GM18526 (cell line): Measurements from ENCODE around the gene CCDC88A.

Experiments
- POLR2A ChIP-seq: IDR thresholded peaks from 3 replicates; pipeline ENCODE4 v1.6.1; 2011; ENCODE audit not compliant: insufficient read length; ENCODE audit errors: extremely low read depth

Gene CCDC88A

DNA sequence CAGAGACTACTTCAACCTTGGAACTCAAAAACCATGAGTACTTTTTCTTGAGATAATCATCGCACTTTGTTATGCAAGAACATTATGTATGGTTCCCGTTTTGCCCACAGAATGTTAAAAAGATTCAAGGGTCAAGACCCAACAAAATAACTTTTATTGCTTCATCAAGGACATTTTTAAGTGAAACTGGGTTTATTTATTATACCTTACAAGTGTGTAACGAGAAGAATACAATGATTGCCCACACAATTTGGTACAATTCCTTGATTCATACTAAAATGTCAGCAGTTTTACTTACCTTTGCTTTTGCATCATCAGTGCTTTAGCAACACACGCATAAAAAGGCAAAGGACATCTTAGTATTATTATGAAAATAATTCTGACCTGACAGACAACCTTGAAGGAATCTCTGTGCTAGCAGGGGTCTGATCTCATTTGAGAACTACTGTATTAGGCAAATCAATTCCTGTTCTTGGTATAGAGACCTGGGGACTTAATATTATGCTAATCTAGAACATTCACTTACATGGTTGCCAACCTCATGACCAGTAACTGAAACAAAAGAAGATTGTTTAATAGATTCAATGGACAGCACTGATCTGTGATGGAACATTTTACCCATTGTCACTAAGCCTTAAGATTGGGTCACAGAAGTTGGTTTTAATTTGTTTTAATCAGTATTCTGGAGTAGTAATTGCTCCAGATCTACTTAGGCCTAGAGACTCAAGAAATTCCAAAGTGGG lies 16.2 kb downstream of the CCDC88A start:
- TF ChIP-seq POLR2A = no peak

DNA sequence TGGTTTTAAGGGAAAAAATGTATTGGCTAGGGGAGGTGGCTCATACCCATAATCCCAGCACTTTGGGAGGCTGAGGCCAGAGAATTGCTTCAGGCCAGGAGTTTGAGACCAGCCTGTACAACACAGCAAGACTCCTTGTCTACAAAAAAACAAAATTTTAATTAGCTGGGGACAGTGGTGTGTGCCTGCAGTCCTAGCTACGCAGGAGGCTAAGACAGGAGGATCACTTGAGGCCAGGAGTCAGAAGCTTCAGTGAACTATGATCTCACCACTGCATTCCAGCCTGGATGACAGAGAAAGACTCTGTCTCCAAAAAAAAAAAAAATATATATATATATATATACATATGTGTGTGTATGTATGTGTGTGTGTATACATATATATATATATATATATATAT lies 18.5 kb downstream of the CCDC88A start:
- TF ChIP-seq POLR2A = no peak

DNA sequence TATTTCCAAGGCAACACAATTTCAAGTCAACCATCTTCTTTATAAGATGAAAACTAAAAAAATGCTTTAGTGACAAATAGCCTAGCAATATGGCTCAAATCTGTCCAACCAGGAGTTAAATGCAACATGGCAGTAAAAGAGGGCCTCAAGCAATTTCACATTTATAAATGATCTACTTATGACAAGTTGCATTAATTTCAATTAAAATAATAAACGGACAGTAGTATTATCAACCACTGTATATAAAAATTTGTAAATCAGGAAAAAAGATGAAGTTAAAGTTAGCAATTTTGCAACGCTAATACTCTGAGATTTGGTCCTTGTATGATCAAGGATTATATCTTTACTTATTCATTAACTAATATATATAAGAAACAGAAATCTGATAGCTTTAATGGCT lies 19.3 kb downstream of the CCDC88A start:
- no peak for TF ChIP-seq POLR2A

DNA sequence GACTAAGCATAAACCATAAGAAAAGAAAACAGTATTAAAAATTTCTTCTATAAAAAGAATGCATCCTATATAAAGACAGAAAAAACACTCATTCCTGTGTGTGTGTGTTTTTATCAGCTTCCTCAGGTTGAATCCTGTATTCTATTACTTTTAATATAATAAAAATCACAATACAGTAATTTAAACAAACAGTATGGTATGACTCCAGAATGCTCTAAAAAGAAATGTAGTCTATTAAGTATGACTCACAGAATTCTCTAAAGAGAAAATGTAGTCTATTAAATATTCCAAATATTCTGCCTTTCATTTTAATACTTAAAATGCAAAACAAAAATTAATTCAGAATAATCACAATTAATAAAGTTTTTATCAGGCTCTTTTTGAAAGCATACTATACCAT lies 19.8 kb downstream of the CCDC88A start:
- TF ChIP-seq POLR2A = no peak

DNA sequence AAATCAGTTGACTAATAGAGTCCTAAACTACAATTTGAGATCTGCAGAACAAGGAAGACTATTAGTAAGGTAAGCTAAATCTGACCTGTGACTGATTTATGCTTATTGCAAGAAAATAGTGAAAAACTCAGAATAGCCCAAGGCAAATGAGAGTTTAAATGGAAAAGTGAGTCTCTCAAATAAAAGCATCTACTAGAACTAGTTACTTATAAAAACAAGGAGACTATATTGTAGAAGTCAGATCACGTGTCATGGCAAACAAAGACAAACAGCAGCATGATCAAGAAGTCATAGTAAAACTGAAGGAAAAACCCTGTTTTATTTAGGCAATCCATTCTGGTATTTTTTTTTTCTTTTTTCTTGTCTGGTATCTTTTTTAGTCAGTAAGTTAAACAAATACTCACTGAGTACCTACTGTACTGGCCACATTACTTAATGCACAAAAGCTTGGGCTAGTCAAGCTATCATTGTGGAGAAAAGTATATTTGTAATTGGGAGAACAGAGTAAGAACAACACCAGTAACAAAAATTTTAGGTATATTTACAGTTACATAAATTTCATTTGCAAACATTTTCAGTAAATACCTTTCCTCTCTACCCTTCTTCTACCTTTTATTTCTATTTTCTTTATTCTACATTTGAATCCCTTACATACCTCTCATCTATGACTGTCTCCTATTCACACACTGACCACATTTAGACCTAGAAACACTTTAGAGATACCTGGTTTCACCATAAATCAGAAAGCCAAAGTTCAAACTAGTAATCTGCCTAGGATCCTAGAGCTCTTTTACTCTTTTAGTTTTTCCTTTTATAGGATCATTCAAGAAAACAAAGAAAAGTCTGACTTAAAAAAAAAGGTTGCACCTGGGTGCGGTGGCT lies 23.7 kb downstream of the CCDC88A start:
- no peak for TF ChIP-seq POLR2A

DNA sequence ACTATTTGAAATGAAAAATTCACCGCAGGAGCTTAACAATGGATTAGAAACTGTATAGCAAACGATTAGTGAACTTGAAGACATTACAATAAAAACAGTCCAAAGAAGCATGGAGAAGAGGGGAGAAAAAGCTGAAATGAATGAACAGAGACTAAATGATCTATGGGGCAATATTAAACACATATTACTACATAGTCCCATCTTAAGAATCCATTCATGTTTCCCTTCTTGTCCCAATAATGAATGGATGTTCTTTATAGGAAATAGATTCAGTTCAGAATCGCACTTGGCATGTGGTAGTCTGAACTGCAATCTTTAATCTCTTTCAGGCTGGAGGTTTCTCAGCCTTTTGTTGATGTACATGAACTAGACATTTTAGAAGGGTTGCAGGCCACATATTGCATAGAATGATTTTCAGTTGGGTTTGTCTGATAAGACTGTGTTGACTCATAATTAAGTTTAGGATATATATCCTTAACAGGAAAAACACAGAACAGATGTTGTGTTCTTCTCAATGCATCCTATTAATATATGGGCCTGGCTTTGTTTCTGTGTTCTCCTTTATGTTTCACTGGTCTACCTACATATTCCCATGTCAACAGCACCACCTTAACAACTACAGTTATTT lies 27.9 kb downstream of the CCDC88A start:
- TF ChIP-seq POLR2A = no peak

DNA sequence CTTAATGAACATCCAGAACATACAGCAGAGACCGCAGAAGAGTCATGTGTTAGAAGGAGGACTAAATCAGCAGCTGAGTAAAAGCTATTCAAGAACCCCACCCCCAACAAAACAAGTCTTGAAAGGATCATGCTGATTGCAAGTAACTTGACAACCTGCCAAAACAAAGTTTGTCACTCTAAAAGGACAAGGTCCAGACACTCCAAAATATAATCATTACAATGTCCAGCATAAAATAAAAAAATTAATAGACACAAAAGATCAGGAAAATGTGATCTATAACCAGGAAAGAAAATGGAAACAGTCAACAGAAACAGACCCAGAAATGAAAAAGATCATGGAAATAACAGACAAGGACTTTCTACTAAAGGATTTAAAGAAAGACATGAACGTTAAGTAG lies 28.5 kb downstream of the CCDC88A start:
- no peak for TF ChIP-seq POLR2A

DNA sequence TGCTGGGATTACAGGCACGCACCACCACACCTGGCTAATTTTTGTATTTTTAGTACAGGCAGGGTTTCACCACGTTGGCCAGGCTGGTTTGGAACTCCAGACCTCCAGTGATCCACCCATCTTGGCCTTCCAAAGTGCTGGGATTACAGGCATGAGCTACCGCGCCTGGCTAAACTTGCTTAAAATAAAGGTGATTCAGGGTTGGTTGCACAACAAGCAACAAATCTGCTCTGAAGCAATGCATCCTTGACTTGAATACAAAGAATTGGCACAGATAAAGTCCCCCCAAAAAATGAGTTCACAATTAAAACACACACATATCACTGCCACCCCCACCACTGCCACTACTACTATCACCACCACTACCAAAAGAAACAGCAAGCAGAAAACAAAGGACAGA lies 34.9 kb downstream of the CCDC88A start:
- TF ChIP-seq POLR2A = no peak

DNA sequence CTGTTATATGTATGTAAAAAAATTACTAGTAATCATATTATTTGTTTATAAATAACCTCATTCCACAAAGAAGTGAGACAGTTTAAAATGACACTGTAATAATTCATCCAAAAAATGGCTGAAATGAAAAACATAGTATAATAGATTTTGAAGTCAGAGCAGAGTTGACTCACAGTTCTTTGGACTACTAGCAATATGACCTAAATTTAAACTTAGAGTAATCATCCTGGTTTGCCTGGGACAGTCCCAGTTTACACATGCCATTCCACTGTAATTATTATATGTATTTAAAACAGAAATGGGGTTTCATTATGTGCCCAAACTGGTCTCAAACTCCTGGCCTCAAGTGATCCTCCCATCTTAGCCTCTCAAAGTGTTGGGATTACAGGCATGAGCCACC lies 48.3 kb downstream of the CCDC88A start:
- TF ChIP-seq POLR2A = no peak

DNA sequence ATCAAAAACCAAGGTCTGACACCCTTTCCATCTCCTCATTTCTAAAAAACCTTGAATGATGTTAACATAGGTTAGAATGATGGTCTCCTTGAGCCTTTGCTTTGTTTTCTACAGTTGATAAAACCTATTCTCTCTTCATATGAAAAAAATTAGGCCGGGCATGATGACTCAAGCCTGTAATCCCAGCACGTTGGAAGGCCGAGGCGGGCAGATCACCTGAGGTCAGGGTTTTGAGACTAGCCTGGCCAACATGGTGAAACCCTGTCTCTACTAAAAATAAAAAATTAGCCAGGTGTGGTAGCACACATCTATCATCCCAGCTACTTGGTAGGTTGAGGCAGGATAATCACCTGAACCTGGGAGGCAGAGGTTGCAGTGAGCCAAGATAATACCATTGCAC lies 49.4 kb downstream of the CCDC88A start:
- no peak for TF ChIP-seq POLR2A

DNA sequence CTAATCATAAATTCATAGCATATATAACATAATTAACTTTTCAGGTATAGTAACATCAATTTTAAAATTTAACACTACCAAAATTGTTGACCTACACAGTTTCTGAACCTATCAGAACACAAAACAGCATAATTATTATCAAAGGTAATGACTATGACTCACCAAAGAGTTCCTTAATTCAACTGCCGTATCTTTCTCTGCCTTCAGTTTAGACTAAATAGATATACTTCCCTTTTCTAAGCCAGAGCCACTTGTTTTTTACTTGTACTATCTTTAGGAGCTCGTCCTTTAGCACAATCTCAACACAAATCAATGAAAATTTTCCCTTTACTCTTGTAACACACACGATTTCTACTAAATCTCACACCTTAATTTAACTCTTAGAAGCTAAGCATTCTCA lies 54.4 kb downstream of the CCDC88A start:
- no peak for TF ChIP-seq POLR2A

DNA sequence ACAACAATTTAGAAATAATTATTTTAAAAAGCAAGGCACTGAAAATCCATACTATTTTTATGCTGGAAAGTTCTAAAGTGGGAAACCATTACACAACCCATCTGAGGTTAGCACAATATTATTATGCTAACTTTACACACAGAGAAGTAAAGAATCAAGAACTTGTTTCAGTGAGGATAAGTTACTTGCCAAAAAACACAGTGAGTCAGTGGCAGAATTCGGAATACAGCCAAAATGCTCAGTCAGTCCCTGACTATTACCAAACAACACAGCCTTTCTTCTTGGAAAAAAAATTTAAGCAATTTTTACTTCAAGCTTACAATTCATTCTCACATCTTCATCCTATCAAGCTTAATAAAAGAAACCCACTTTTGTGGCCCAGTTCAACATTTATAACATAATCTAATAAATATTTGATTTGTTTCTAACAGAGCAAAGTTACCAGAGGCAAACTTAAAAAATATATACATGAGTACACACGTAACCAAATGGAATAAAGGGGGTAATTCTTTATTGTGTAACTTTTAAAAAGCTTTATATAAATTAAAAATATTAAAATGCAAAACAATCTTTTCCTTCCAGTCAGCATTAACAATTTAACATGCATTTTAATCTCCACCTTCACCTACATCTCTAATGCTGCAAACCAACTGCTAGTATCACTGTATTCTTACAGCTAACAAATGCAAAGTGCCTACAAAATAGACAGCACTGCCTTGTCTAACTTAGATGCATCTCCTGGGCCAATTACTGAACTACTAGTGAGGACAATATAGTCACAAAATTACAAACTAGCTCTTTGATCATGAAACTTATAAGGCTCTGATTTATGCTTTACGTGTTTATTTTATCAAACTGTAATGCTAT lies 55.2 kb downstream of the CCDC88A start:
- no peak for TF ChIP-seq POLR2A

DNA sequence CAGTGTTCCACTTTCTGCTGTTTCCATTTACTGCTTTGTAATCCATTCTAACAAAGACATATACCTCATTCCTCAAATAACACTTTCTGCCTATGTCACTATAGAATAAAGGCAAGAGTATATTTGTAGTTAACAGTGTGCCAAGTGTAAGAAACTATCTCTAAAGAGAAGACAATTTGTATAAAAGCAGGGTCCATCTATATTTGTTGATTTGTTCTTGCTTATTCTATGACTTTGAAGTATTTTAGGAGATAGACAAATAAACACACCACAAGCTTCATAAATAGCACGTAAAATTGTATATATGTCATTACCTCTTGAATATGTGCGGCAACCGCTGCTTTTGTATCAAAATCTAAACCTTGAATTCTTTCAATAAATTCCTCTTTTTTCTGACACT lies 56.0 kb downstream of the CCDC88A start:
- TF ChIP-seq POLR2A = no peak

DNA sequence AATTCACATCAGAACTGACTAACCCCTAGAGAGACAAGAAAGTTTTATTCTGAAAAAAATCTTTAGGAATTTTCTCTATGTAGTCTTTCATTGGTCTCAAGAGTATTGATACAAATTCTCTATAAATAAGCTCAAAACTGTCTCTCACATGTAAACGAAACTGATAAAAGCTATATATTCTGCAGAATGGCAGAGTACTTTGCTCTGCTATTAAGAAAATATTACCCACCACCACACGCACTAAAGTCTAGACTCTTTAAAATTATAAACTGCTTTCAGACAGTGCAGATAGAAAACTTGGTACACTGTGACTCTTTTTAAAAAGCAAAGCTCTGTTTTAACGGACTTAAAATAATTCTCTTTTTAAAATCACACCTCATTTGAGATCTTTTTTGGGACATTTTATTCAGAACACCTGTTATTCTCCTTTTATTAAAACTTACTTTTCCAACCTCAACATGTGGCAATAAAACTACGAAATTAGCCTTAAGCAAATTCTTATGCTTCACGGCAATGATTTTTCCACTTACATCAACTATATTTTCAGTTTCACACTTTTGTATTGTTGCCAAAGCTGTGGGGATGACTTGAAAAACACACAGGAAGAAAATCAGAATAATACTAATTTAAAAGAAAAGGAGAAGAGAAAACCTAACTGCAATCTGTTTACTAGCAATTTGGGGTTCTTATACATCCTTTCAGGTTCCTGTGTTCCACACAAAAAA lies 58.0 kb downstream of the CCDC88A start:
- no peak for TF ChIP-seq POLR2A
